GM19025 (cell line): ENCODE data around the gene HOGA1.

Experiments used
- ATAC-seq: cut with Tn5 transposase; IDR thresholded peaks from one replicate; pipeline ENCODE4 v1.9.1; 2021; ENCODE audit warnings: mild to moderate bottlenecking, low read depth, moderate library complexity; ENCODE audit not compliant: unreplicated experiment

Gene HOGA1

DNA sequence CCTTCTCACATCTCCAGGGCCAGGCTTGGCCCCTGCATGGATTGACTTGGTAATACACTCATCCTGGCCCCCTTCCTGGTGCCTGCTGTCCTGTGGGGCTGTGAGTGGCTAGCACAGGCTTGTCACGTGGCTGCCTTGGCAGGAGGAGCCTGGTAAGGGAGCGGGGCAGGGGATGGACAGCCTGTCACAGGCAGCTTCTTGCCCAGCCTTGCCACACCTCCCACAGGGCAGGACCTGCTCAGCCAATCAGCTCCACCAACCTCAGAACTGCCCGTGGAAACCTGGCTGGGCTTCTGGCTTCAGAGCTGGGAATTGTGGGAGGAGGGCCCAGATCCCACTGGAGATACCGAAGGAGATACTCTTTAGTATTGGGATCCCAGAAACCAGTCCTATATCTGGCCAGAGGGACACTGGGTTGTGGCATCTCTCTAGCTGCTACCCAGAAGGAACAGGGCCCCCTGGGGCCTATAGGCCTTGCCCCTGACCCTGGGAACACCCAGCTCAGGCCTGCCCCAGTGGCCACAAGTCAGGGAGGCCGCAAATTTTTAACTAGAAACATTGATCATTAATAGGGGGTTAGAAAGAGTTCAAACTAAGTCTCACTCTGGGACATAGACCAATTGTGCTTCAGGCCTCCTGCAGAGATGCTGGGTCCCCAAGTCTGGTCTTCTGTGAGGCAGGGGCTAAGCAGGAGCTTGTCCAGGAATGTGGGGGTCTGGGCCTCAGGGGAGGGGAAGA is at the start of gene HOGA1:
Gene HOGA1, plus strand, starts transcription at position 330 of the 738 bp plus-strand sequence. Its CDS starts 315 bp downstream, at position 645.
- ATAC-seq = peak; percentile 75

DNA sequence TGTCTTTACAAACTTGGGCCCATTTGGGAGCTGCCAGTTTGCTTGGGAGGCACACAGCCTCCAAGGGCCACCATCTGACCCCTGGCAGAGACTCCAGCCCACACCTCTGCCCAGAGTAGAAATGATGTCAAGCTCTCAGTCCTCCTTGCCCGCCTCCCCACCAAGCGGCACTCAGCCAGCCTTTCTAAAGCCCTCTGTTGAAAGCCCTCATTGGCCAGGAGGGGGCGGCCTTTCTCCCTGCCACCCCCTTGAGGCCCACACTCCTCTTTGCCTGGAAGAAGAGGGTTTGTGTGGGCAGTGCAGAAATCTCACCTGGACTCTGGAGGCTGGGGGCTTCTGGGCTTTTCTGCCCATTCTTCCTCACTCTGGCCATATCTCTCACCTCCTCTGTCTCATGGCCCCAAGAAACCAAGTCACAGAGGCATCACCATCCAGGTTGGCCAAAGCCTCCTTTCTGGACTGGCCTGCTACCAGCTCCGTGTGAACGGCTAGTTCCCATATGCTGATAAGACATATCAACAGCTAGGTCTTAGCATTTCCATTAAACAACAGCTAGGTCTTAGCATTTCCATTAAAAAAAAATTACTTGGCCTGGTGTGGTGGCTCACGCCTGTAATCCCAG is 49.3 kb upstream of the HOGA1 start:
- ATAC-seq = no peak

DNA sequence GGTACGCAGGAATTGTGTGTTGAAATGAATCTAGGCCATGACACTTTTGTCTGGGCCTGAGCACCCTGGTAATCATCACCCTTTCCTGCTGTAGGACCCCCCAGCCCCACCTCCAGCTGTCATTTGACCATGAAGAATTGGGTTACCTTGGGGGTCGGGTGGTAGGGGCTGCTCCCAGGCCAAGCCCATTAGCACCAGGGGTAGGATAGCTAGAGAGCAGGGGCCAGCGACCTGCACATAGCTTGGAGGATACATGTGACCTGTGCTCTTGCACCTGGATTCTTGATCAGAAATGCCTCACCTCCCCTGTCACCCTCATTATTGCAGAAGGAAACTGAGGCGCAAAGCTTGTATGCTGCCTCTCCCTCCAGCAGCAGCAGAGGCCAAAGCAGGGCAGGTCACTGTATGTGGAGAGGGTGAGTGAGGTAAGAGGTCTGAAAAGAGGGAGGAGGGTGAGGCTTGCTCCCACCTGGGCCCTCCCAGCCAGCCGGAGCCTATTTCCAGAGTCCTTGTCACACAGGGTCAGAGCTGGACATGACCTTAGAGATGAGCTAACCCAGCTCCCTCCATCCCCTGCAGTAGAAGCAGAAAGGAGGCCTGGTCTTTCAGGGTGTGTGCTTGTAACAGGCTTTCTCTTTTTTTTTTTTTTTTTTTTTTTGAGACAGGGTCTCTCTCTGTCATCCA is 46.9 kb upstream of the HOGA1 start:
- no peak for ATAC-seq

DNA sequence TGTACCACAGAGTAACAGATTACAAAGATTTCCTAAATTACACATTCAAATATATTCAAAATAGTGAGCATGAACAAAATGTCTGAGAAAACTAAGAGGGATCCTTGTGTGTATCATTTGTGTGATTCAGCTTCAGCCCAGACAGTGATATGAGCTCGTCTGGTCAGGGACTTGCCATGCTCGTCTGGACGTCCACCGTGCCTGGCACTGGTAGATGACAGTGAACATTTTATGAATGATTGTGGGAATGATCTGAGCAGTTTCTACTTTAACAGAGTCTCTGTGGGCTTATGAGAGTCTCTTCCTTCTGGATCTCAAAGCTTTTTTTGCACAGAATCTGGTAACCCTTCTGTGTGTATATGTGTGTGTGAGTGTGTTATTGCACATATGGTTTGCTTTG is 45.8 kb upstream of the HOGA1 start:
- ATAC-seq = no peak

DNA sequence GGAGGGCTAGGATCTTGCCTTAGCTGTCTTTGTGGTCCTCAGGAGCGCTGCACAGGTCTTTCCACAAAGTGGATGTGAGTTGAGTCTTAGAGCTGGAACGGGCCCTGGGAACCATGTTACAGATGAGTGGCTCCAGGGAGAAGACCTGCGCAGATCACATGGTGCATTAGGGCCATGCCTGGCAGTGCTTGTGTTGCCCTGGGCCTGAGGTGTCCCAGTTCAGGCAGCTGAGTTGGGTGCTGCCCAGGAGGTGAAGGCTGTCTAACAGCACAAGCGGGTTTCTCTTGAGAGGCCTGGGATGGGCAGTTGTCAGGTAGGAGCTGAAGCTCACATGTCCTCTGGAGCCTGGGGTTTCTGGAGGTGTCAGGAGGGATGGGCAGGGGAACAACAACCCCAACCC is 45.4 kb upstream of the HOGA1 start:
- ATAC-seq = no peak

DNA sequence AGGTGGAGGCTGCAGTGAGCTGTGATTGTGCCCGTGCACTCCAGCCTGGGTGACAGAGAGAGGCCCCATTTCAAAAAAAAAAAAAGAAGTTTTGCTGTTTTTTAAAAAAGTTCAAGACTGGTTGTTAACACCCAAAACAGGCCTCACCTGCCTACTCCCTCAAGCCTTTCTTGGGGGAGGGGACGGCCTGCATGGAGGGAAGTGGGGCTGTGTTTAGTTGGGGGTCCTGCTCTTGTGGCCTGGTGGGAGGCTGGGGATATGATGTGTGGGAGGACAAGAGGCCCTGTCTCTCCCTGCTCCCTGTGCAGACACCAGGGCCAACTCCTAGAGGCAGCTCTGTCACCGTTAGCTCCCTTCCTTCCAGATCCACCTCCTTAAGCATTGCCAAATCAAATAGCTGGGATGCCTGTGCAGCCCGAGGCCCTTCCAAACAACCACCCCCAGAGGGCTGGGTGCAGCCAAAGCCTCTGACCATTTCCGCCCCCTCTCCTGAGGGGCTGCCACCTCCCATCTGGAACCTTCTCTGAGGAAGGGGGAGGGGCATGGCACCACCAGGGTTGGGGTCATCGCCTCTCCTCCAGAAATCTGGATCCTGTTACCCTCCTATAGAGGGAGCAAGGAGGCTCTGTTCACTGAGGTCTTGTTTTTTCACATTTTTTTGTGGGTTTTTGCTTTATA is 44.5 kb upstream of the HOGA1 start:
- no peak for ATAC-seq

DNA sequence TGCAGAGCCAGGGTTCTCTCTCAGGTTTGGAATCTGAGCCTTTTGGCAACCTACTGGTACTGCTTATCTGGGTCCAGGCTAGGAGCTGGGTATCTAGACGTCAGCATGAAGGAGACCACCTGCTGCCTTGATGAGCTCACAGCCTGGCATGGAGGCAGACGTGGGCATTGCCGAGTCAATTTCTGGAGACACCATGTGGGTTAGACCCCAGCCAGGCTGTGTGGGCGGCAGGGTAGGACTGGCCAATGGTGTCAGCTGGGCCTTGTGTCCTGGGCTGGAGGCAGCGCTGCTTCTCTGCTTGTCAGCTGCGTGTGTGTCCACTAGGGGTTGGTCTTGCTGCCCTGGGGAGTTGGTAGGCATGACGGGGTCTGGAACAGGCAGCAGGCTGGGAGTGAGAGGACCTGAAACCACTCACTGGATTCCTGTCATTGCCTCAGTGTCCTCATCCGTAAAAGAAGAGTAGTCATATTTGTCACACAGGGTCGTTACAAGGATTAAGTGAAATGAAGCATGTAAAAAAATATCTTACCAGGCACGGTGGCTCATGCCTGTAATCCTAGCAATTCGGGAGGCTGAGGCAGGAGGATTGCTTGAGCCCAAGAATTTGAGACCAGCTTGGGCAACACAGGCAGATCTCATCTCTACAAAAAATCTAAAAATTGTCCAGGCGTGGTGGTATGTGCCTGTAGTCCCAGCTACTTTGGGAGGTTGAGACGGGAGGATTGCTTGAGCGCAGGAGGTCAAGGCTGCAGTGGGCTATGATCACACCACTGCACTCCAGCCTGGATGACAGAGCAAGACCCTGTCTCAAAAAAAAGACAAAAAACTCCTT is 43.3 kb upstream of the HOGA1 start:
- ATAC-seq = no peak

DNA sequence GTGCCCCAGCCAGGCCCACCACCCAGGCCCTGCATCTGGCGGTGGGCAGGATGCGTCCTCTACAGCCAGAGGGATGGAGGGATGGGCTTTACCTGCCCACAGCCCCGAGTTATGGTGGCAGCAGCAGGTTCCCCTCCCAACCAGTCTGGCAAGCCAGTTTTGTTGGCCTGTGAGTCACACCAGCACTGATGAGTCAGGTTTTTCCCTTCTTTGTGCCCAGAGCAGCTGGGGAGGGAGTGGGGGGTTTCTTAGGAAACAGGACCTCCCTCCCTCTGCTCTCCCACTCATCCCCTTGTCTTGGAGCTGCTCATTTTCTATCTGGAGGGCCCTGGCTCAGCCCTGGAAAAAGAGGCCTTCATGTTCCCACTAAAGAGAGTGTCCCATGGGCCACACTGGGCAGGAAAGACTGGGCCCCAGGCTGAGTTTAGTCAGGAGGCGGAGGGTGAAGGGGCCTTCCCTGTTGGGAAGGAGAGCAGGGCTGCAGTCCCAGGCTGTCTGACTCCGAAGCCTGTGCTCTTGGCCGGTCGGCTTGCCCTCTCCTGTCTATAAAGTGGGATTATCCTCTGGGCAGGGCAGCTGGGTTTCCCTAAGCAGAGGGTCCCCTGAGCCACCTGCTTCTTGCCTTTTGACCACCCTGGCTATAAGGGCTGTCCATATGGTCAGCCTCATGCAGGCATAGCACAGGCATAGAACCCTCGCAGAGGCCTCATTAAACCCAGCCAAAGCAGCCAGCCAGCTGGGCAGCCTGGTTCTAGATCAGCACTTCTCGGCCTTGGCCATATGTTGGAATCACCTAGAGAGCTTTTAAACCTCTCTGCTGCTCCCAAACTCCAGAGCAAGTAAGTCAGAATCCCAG is 41.8 kb upstream of the HOGA1 start:
- ATAC-seq = no peak

DNA sequence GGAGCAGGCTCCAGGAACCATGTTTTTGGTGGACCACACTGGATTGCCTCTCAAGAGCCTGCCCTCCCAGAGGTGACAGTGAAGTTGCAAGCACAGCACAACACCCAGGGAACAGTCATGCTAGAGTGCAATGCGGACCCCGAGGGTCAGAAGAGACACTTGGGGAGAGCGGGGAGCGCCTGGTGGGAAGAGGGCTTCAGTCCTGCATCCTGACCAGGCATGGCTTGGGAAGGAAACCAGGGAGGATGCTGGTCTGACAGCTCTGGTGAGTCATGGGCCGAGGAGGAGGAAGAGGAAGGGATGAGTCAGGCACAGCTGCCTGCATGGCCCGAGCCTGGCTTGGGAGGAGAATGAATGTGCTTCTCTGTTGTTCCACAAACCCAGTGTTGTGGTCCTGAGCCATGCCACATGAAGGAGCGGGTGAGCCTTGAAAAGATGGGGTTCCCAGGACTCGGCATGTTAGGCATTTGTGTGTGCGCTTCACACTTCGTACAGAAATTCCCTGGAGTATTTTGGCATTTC is 41.1 kb upstream of the HOGA1 start:
- no peak for ATAC-seq

DNA sequence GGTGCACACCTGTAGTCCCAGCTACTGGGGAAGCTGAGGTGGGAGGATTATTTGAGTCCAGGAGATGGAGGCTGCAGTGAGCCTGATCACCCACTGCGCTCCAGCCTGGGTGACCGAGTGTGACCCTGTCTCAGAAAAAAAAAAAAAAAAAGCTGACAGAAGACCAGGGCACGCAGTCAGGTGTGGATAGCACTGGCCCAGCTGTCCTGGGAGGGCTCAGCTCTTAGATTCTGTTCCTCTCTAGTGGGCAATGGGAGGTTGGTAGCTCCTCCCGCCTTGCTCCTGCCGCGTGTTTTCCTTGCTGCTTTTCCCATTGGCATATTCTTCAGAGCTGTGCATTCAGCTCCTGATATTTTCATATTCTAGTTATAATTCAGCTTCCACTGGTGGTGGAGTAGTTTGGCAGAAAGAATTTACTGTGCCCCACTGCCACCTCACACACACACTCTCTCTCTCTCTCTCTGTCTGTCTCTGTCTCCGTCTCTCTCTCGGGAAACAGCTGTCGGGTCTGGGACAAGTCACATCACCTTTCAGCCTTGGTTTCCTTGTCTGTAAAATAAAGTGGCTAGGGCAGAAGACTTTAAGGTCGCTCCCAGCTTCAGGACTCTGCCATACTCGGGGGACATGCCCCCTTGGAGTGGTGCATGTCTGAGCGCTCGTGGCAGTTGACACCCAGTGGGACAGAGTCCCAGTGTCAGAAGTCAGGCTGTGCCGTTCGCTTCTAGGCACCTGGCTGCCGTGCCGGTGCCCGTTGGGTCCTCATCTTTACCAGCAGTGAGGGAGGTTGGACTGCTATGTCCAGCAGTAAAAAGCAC is 37.5 kb upstream of the HOGA1 start:
- no peak for ATAC-seq

DNA sequence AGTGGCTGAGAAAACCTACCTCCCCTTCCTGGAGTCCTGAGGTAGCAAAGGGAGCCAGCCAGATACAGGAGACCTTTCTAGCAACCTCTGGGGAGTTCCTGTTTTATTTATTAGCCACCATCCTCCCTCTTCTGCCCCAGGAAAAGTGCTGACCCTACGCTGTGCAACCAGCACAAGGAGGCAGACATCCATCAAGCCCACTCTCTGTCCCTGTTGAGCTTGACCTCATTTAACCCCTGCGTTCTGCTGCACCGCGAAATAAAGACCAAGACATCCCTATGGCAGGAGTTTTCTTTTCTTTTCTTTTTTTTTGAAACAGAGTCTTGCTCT is 37.0 kb upstream of the HOGA1 start:
- ATAC-seq = no peak

DNA sequence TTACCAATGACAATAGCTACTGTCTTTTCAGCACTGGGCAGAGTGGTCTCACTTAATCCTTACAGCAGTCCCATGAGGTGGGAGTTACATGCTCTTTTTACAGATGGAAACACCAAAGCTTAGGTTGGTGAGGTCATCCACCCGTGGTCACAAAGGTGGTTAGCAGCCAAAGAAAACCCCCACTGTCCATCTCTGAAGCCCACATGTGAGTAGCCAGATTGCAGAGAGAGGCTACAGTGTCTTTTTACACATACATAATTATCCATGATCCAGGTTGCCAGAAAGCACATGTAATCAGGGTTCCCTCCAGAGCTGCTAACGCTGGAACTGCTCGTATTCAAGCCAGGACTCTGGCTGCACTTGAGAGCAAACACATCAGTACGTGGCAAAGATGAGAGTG is 36.2 kb upstream of the HOGA1 start:
- no peak for ATAC-seq

DNA sequence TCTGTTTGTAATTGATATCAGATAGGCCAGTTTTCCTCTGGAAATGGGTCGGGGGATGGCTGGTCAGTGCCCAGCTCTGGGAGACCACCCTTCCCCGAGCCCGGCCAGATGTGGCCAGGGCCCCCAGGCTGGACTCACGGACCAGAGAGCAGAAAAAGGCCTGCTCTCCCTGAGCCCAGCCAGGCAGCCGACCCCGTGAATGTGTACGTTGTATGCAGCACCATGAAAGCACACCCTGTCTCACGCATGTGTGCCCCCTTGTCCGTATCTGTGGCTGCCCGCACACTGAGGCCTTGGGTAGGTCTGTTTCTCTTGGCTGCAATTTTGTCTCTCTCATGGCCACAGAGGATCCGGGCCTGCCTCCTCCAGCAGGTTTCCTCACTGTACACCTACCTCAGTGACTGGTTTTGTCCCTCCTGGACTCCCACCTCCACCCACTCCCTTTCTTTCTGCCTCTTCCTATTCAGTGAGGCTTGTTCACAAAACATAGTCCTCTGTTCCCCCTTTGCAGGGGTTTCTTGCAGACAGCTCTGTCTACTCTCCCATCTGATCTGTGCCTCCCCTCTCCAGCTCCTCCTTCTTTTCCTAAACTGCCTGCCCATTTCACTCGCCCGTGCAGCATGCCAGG is 35.2 kb upstream of the HOGA1 start:
- no peak for ATAC-seq

DNA sequence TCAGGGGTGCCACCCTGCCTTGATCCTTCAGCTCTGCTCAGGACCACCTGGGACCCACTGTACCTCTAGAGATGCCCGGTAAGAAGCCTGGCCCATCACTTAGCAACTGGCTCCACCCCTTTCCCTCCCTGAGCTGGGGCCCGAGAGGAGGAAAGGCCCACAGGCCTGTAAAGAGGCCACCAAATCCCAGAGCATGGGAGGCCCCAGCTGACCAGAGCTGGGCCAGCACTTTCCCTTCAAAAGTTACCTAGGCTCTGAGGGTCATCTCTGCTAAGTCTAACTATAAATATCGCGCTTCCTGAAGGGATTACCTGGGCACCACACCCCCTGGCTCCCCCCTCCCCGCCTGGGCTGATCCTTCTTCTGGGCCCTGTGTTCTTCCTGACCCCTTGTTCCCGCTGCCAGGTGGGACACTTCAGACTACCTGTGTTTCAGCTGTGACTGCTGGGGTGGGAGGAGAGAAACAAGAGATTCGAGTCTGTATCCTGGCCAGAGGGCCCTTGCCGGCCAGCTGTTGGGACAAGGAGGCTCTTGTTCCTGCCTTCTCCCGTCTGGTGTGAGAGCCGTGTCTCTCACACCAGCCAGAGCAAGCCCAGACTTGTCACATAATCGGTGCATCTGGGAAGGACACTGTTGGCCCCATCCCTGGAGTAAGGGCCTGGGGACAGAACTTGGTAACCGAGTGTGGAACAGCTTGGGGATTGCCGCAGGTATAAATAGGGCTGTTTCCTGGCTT is 34.4 kb upstream of the HOGA1 start:
- no peak for ATAC-seq

DNA sequence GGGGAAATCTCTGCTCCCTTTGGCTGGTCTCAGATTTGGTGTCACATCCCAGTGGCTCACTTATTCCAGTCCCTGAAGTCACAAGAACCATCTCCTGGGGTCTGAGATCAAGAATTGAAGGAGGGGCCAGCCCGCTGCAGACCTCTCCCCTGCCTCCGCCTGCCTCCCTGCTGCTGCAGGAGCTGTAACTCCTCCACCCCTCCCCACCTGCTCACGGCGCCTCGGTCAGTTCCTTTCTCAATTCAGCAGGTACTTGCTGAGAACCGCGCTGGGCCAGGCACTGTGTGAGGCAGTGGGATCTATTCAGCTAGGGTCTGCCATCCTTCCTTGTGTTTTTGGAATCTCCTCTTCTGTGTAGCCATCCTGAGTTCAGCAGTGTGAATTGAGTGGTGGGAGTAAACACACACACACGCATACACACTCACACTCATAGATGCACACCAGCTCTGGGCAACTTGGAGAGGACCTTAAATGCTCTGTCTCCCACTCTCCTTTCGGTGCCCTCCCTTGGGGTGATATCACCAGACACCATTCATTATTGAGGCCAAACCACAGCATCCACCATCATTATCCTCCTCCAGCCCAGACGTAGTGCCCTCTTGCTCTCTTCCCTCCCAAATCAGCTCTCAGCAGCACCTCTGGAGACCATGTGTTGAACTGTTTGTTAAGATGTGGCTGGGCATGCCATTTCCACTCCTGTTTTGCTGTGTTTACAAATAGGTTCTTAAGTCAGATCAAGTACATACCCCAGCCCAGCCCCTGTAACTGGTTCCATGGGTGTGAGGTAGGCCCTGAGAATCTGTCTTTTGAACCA is 33.6 kb upstream of the HOGA1 start:
- ATAC-seq = no peak

DNA sequence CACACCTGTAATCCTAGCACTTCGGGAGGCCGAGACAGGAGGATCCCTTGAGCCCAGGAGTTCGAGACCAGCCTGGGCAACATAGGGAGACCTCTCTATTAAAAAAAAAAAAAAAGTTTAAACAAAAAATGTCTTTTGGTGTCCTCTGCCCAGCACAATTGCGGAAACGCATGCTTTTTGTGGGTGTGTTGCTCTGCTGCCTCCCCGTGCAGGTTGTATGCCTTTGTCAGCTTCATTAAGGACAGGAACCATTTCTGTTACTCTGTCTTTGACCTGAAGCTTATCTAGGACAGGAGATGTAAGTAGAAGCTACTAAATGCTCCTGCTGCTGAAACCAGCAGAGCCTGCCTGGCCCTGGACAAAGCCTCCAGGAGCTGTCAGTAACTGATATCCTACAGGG is 32.9 kb upstream of the HOGA1 start:
- ATAC-seq = no peak
